Ishikawa (cell line): Measurements from ENCODE around the gene SCAP.

Experiments
- CEBPB ChIP-seq: IDR thresholded peaks from 2 replicates; pipeline ENCODE4 v1.6.1; 2012
- CREB1 ChIP-seq: IDR thresholded peaks from 2 replicates; pipeline ENCODE4 v1.6.1; 2012; ENCODE audit warnings: low read depth
- EGR1 ChIP-seq: IDR thresholded peaks from 2 replicates; pipeline ENCODE4 v1.6.1; 2012
- EP300 ChIP-seq: IDR thresholded peaks from 2 replicates; pipeline ENCODE4 v1.6.1; 2012; ENCODE audit warnings: borderline replicate concordance
- FOXM1 ChIP-seq: IDR thresholded peaks from 2 replicates; pipeline ENCODE4 v1.6.1; 2012; ENCODE audit warnings: low read depth, borderline replicate concordance
- NFIC ChIP-seq: IDR thresholded peaks from 2 replicates; pipeline ENCODE4 v1.6.1; 2012
- RAD21 ChIP-seq: IDR thresholded peaks from 2 replicates; pipeline ENCODE4 v1.6.1; 2012; ENCODE audit warnings: low read depth
- REST ChIP-seq: IDR thresholded peaks from 2 replicates; pipeline ENCODE4 v1.6.1; 2012; ENCODE audit warnings: low read depth, mild to moderate bottlenecking
- TAF1 ChIP-seq: IDR thresholded peaks from 2 replicates; pipeline ENCODE4 v1.6.1; 2012; ENCODE audit warnings: low read depth, mild to moderate bottlenecking
- TCF12 ChIP-seq: IDR thresholded peaks from 2 replicates; pipeline ENCODE4 v1.6.1; 2012; ENCODE audit warnings: low read depth
- TEAD4 ChIP-seq: IDR thresholded peaks from 2 replicates; pipeline ENCODE4 v1.6.1; 2012
- YY1 ChIP-seq: IDR thresholded peaks from 2 replicates; pipeline ENCODE4 v1.6.1; 2012; ENCODE audit warnings: low read depth
- ZBTB7A ChIP-seq: IDR thresholded peaks from 2 replicates; pipeline ENCODE4 v1.6.1; 2012; ENCODE audit warnings: low read depth
- TF ChIP-seq, protein P1 (sequence below): IDR thresholded peaks from 2 replicates; pipeline ENCODE4 v1.6.1; 2012
- TF ChIP-seq, protein P2 (sequence below): IDR thresholded peaks from 2 replicates; pipeline ENCODE4 v1.6.1; 2012

Gene SCAP

GRCh38 chr3:47392933-47393332 is 82.8 kb downstream of the SCAP start:
- TF ChIP-seq TCF12 (no peak), CEBPB (no peak), RAD21 (no peak), CREB1 (no peak), REST (no peak), TEAD4 (no peak), NFIC (no peak), TAF1 (no peak), YY1 (no peak), ZBTB7A (no peak), EGR1 (no peak), FOXM1 (no peak)
- TF ChIP-seq, protein P1, sequence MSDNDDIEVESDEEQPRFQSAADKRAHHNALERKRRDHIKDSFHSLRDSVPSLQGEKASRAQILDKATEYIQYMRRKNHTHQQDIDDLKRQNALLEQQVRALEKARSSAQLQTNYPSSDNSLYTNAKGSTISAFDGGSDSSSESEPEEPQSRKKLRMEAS, result no peak
- TF ChIP-seq, protein P2, sequence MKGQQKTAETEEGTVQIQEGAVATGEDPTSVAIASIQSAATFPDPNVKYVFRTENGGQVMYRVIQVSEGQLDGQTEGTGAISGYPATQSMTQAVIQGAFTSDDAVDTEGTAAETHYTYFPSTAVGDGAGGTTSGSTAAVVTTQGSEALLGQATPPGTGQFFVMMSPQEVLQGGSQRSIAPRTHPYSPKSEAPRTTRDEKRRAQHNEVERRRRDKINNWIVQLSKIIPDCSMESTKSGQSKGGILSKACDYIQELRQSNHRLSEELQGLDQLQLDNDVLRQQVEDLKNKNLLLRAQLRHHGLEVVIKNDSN, result no peak

DNA sequence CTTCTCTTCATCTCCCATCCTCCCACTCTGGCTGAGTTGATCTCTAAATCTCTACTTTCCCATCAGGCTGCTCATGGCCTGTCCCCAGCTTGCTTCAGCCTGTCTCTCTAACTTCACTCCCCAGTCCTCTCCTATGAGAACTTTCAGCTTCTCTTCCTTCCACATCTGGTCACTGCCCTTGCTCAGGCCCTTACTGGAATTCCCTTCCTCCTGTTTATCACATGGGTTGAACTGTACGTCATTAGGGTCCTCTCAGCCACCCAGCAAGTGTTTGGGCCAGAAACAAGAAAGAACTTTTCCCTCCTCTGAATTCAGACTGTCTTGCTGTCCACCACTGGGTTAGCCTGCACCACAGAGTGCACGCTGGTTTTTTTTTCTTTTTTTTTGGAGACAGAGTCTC is 89.9 kb downstream of the SCAP start:
- TF ChIP-seq CREB1, result no peak
- TF ChIP-seq ZBTB7A, result no peak
- TF ChIP-seq TAF1, result no peak

- TF ChIP-seq TCF12, result no peak
- no peak for TF ChIP-seq CREB1
- no peak for TF ChIP-seq ZBTB7A
- TF ChIP-seq, protein P1, result no peak
- TF ChIP-seq NFIC, result no peak
- TF ChIP-seq CEBPB, result no peak
- TF ChIP-seq, protein P2, result no peak
- TF ChIP-seq EGR1, result no peak
- TF ChIP-seq EP300, result no peak
- no peak for TF ChIP-seq REST
- TF ChIP-seq YY1, result no peak
- no peak for TF ChIP-seq RAD21
These were observed 90.7 kb downstream of the SCAP start for GRCh38 chr3:47385007-47385406.

DNA sequence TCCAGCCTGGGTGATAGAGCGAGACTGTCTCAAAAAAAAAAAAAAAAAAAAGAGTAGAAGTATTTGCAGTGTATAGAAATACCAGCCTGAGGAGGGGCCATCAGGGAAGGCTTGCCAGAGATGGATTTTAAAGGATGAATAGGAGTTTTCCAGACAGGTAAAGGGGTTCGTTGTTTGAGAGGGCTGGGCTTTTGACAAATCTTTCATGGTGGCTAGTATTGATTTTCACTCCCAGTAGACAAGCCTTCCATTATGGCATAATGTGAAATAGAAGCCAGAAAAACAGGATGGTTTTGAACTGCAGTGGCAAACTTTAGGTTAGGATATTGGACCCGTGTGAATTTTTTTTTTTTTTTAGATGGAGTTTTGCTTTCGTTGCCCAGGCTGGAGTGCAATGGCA is 91.3 kb downstream of the SCAP start:
- TF ChIP-seq YY1 (no peak), ZBTB7A (no peak), CEBPB (no peak), NFIC (no peak), EGR1 (no peak), TCF12 (no peak), REST (no peak), TAF1 (no peak), RAD21 (no peak), TEAD4 (no peak), CREB1 (no peak)
- TF ChIP-seq, protein P1, result no peak
- TF ChIP-seq, protein P2, result no peak
